Stimulated activated naive CD4-positive, alpha-beta T cell (primary cell): ENCODE results near the gene ADGRA1.
A peak's percentile ranks its signal among the peaks of the same experiment; 100 is the strongest.

ENCODE experiments used
- DNase-seq, 6 experiments: peaks; one replicate each; lab custom pipeline; 2025; lab: John Stamatoyannopoulos, UW

ADGRA1 gene

DNA sequence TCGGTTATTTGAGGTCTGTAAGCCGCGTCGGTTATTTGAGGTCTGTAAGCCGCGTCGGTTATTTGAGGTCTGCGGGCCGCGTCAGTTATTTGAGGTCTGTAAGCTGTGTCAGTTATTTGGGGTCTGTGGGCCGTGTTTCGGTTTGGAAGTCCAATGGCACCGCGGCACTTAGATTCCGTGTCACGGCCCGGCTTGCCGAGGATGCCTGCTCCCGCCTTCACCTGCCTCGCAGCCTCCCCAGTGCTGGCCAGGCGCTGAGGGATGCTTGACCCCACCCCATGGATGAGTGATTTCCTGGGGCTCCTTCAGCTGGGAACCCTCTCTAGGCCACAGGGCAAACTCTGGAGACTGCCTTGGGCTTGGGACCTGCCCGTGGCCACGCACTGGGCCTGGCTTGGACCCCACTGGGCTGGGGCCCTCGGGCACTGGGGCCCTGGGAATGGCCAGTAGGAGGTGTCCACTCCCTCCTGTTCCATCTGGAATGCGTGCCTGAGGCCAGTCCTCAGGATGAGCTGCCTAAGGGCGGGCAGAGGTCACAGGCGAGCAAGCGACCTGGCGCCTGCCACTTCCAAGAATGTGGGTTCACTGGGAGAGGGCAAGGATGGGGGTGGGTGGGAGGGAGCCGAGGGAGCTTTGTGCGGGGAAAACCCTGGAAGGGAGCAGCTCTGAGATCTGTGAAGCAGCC, 25.6 kb downstream of the ADGRA1 start:
- no peak for DNase-seq

DNA sequence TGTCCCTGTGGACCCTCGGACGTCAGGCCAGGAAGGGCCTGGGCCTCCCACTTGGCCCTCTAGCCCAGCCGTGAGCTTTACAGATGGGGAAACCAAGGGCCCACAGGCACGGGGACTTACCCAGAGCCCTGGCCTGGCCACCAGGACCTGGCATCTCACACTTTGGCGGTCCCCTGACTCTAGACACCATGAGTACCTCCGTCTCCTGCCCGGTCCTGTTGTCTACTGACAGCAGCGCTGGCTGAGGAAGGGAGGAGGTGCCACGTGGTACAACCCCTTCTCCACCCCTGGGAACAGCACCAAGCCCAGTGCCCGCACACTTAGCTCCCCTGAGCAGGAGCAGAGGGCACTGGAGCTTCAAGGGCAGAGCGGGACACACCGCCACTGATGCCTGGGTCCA, 26.1 kb downstream of the ADGRA1 start:
- DNase-seq = no peak

DNA sequence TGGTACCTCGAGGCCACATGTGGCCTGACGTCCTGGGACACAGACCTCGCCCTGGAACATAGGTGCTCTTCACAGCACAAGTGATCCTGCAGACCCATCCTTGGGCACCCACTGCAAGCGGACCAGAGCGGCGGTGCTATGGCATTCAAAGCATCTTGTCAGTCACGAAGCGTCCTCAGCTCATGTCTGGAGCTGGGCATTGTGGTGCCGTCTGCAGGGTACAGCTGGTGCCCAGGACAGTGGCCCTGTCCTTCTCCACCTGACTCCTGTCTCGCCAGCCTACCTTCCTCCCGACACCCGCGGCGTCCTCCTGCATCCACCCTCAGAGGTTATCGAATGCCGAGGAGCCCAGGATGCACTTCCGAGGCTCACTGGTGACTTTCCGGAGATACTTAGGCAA, 26.5 kb downstream of the ADGRA1 start:
- DNase-seq = no peak

DNA sequence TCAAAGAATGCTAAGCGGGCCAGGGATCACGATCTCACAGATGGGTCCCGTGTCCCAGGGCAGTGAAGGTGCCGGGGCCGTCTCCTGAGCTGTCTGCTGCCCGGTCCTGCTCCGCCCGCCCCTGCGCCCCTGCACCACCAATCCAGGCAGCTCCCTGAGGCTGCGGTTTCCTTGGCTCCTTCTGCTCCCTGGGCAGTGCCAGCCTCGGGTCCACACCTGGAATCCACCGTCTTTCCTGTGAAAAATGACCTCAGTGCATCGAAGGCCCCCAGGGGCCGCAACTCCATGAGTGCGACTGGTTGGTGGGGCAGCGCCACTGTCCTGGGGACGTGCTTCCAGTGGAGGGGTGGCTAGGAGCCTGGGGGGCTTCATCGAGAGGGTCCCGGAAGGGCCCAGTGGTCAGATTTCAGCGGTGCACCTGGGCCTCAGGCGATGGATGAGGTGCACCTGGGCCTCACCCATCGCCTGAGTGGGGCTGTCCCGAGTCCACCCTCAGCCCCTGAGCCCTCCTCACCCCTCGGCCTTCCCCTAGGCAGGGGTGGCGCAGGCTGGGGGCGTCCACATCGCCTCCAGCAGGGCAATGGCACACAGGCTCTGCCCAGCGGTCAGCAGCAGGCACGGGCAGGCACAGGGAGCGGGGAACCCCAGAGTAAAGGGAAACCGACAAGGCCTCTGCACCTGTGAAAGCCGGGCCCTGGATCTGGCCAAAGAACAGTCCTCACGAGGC, 27.2 kb downstream of the ADGRA1 start:
- DNase-seq = no peak

DNA sequence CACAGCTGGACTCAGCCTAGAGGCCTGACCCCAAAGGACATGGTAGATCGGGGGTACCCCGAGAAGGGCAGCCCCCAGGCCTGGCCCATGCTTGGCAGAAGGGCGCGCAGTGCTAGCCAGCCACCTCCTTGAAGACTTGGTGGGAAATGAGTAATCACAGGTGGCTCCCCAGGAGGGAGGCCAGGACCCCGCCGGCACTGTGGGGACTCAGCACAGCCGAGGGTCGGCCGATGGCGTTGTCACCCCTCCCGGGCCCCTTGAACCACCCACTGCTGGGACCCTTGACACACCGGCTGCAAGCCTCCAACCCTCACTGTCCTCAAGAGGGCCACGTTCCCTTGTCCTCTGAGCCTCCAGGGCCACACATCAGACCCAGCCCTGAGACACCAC, 27.7 kb downstream of the ADGRA1 start:
- DNase-seq = no peak

DNA sequence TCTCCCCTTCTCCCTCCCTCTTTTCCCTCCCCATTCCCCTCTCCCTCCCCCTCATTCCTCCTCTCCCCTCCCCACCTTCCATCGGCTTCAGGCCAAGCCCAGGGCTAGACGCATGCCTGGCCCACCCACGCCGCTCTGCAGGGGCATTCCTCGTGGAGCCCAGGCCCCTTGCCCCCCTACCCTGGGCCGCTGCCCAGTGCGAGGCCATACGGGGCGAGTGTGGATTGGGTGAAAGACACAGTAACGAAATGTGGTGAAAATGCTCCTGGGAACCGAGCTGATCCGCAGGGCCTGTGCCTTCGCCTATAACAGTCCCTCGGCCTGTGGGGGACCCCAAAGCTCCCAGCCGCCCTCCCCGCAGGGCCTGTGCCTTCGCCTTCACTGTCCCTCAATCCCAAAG, 28.3 kb downstream of the ADGRA1 start:
- no peak for DNase-seq

DNA sequence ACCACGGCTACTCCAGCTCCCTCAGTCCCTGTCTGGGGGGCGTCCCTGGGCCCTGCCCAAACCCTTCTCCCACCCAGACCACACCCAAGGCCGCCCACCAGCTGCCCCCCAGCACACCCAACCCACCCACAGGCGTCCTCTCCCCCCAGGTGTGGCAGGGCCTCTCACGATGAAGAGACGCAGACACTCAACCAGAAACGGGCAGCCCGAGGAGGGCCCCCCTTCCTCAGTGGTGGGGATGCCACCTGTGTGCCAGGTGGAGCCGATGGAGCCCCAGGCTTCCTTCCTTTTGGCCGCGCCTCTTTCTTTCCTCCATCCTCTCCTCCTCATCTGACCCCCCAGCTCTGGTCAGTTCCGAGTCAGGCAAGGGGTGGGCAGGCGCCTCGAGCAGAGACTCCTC, 28.7 kb downstream of the ADGRA1 start:
- no peak for DNase-seq

DNA sequence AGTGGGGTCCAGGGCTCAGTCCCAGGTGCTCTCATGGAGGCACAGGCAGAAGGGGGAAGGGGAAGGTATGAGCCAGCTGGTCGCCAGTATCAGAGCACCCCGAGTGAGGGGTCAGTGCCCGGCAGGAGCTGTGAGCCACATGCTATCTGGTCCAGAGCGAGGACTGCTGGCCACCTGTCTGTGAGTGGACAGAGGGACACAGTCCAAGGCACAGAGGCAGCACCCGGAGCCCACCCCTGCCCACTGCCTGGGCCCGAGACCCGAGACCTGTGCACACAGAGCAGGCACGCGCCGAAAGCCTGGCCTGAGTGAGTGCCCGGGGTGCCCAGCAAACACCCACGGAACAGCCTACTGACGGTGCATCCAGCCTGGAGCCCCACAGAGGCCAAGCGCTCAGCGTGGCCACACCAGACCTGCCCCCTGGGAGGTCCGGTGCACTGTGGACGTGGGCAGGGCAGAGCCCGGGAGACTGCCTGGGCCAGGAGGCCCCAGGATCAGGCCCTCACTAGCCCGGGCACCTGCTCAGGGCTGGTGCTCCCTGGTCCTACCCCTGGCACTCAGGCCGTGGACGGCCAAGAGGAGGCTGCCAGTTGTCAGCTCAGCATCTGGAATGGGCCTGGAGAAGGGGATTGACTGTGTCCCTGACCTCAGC, 29.4 kb downstream of the ADGRA1 start:
- no peak for DNase-seq

DNA sequence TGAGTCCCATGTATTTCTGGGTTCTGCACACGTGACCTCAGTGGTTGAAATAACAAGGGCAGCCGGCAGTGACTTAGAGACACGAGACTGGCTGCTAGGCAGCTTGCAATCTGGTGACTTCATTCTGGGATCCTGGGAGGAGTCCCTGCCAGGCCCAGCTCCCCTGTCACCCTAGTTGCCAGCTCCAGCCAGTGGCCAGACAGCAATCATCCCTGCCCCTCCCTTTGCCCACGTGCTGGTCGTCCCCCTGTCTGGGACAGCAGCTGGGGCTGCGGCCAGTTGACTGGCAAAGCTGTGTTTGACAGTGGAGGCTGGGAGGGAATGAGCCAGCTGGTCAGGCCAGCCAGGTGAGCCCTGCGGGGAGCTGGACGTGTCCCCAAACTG, 30.0 kb downstream of the ADGRA1 start:
- no peak for DNase-seq

DNA sequence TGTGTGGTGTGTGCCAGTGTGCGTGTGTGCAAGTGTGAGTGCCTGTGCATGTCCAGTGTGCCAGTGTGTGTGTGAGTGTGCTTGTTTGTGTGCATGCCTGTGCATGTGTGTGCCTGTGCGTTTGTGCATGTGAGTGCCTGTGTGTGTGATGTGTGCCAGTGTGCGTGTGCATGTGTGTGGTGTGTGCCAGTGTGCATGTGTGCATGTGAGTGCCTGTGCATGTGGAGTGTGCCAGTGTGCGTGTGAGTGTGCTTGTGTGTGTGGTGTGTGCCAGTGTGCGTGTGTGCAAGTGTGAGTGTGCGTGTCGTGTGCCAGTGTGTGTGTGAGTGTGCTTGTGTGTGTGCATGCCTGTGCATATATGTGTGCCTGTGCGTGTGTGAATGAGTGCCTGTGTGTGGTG, 33.8 kb downstream of the ADGRA1 start:
- DNase-seq = no peak

DNA sequence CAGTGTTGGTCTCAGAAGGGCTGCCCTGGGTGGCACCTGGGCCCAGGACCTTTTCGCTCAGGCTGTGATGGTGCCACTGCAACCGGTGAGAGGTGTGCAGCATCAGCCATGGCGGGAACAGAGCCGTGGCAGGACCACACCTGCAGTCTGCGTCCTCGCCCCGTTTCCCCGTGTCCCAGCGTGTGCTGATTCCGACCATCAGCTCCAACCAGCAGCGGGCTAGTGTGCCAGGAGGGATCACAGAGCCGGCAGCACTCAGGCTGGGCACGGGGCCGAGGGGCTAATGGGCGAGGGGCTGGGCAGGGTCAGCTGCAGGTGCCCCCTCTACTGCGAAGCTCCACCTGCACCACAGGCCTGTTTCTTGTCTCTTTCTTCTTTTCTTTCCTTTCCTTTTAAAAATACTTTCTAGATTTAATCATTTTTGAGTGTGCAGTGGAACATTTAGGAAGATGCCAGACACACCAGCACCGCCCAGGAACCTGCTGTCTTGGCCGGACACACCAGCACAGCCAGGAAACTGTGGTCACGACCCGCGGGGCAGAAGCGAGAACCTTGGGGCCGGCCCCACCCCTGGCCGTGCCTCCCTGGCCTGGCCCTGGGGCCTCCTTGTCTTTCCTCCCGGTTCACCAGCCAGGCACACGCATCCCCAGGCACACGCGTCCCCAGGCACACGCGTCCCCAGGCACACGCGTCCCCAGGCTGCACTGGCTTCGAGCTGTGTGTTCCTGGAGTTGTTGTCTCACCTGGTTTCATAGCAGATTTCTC, 34.6 kb downstream of the ADGRA1 start:
- no peak for DNase-seq

DNA sequence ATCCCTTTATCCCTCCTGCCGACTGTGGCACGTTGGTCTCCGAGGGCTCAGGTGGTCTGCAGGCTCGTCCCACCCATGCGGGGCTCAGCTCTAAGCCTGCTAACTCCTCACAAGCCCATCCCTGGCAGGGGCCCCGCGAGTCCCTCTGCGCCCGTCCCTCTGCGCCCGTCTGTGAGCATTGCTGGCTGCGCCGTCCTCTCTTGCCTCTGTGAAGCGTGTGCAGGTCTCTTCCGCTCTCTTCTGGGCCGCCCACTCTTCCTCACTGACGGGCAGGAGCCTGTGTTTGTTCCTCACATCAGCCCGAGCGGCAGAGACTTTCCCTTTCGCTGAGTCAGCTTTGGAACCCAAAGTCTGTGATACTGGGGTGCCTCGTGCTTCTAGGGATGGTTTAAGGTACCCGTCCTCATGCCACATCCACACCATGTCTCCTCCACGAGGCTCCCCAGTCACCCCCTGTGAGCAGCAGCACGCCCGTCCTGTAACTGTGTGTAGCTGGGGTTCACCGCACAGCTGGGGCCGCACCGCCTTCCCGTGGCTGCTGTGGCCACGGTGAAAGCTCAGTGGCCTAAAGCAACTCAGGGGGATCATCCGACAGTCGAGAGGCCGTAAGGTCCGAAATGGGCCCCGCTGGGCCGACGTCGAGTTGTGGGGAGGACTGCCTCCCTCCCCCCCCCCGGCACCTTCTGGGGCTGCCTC, 35.5 kb downstream of the ADGRA1 start:
- no peak for DNase-seq

DNA sequence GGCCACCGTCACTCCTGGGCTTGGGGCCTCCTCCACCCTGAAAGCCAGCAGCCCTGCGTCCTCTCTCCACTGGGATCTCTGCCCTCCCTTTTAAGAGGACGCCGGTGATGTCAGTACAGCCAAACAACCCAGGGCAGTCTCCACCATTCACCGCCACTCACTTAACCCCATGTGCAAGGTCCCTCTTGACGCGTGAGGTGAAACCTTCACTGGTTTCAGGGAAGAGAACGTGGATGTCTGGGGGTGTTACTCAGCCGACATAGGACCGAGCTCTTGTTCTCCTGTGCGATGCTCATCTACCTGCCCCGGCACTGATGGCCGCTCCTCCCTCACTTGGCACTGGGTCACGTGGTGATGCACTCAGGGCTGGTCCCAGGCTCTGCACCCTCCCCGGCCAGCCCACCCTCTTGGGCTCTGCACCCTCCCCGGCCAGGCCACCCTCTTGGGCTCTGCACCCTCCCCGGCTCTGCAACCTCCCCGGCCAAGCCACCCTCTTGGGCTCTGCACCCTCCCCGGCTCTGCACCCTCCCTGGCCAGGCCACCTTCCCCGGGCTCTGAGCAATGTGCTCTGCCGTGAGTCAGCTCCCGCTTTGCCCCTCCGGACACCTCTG, 36.1 kb downstream of the ADGRA1 start:
- DNase-seq = no peak

DNA sequence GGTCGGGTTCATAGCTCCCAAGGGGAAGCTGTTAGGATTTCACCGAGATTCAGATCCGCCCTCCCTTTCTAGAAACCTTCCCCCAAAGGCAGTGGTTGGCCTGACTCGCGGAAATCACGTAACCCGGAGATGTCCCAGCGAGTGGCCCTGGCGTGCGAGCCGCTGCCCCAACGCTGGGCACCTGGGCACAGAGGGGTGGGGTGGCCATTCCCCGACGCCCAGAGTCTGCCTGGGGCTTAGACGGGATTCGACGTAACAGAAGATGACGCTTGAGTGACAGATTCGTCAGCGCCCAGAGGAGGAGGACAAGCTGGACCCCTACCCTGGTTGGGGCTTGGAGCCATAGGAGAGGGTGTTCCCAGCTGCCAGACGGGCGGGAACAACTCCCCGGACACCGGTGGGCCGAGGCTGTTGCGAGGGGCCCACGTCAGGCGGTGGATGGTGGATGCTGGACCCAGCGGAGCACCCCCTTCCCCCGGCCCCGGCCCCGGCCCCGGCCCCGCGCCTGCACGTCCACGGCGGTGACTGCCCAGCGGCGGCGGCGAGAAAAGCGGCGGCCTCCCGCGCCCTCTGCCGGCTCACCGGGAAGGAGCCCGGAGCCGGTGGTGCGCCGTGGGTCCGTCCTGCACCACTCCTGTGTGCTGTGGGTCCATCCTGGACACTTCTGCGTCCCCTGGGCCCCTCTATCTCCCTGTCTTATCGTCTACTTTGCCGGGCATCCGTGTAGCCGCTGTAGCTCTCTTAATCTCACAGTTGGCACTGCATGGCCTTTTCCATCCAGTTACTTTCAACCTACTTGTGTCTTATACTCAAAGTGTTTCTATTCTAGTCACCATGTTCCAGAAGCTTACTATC, 36.9 kb downstream of the ADGRA1 start:
- peak in 1 of 6 experiments; percentile 6 for DNase-seq

DNA sequence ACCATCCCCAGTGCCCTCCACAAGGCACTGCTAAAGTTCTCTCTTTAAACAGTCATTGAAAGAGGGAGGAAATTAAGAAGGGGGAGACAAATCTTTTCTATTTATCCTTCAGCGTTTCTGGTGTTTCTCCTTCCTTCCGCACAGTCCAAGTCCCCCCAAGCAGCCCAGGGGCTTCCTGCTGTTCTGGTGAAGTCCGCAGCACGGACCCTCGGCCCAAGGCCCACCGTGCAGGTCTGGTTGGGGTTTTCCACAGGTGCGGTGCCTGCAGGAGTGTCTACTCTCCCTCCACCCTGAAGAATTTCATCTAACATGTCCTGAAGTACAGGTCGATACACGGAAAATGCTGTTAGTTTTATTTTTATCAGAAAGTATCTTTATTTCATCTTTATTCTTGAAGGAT, 38.2 kb downstream of the ADGRA1 start:
- DNase-seq = no peak

DNA sequence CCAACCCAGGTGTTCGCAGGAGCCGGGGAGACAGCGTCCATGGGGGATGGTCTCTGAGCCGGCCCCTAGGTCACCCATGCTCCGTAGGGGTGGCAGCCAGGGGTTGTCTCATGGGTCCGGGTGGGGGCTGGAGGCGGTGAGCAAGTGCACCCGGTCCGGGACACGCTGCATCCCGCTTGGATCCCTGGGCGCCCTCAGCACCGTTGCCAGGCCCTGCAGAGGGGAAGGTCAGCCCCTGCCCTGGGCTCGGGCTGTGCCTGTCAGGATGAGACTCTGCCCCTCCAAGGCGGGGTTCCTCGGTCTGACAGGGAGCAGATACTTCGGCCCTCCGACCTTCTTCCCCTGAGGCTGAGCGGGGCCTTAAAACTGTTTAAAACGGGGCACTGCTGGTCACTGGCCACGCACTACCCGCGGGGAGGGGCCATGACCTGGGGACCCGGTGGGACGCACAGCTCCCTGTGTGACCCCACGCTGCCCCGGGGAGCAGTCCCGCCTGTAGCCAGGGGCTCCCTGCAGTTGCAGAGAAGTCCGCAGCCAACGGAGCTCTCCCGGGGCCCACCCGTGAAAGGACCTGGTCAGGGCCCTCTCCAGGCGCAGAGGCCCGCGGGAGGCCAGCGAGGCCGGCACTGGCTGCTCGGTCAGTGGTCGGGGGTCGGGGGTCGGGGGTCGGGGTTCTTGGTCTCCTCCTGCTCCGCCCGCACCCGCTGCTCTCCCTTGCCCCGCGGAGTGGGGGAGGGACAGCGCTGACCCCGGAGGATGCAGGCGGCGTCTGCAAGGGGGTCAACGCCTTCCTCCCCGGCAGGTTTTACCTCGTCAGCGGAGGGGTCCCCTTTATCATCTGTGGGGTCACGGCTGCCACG, 38.9 kb downstream of the ADGRA1 start:
- no peak for DNase-seq

DNA sequence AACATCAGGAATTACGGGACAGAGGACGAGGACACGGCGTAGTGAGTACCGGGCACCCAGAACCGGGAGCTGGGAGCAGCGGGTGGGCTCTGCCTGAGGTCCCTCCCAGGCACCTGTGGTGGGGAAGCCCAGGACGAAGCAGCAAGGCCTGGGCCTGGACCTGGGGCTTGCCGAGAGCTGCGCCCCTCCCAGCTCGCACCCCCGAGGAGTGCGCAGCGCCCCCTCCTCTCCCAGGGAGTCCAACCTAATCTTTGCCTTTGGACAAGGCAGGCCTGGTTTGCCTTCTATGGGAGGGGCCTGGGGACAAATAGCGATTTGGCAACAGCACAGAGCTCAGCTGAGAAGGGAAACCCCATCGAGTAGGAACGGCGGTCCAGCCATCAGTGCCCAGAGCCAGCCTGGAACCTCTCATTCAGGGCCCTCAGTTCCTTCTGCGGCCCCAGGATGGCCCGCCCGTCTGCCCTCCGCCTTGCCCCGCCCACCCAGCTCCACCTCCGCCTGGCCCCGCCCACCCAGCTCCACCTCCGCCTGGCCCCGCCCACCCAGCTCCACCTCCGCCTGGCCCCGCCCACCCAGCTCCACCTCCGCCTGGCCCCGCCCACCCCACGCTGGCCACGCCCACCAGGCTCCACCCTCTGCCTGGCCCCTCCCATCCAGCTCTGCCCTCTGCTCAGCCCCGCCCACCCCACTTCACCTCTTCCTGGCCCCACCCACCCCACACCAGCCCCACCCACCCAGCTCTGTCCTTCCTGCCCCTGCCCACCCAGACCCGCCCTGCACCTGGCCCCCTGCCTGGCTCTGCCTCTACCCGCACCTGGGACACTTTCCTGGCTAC, 39.8 kb downstream of the ADGRA1 start:
- DNase-seq = peak in 3 of 6 experiments; percentile 2 to 44 (median 19)
